IPS DF 4.7 (cell line): Measurements from ENCODE around the gene CABLES1.

Experiments
- DNase-seq: peaks from one replicate; pipeline ENCODE4 v3.0.0-alpha.2; 2013; ENCODE audit warnings: low spot score; ENCODE audit errors: extremely low read depth

The CABLES1 gene

GRCh38 chr18:23193742-23194141 is 58.5 kb downstream of the CABLES1 start:
- DNase-seq: no peak

GRCh38 chr18:23194155-23194996 is 59.1 kb downstream of the CABLES1 start:
- DNase-seq: no peak

GRCh38 chr18:23194997-23195957 is 60.0 kb downstream of the CABLES1 start:
- DNase-seq: no peak

GRCh38 chr18:23196119-23197007 is 61.1 kb downstream of the CABLES1 start:
- DNase-seq: no peak

- DNase-seq: no peak
Observed at GRCh38 chr18:23198217-23198845, 63.0 kb downstream of the CABLES1 start.

- DNase-seq: no peak
Observed at GRCh38 chr18:23200756-23201155, 65.5 kb downstream of the CABLES1 start.

GRCh38 chr18:23201741-23202140 is 66.5 kb downstream of the CABLES1 start:
- no peak for DNase-seq

- DNase-seq: no peak
Observed at GRCh38 chr18:23203891-23204432, 68.7 kb downstream of the CABLES1 start.

- DNase-seq: no peak
Observed at GRCh38 chr18:23204589-23205235, 69.4 kb downstream of the CABLES1 start.

- DNase-seq: no peak
Observed at GRCh38 chr18:23205980-23206379, 70.7 kb downstream of the CABLES1 start.

- DNase-seq: peak; percentile 30
Observed at GRCh38 chr18:23207191-23207955, 72.1 kb downstream of the CABLES1 start.

GRCh38 chr18:23207994-23208393 is 72.7 kb downstream of the CABLES1 start:
- DNase-seq: no peak

- DNase-seq: no peak
Observed at GRCh38 chr18:23208600-23208999, 73.3 kb downstream of the CABLES1 start.

GRCh38 chr18:23209031-23209430 is 73.7 kb downstream of the CABLES1 start:
- DNase-seq: no peak

- no peak for DNase-seq
Observed at GRCh38 chr18:23209796-23210195, 74.5 kb downstream of the CABLES1 start.

GRCh38 chr18:23210526-23210925 is 75.2 kb downstream of the CABLES1 start:
- no peak for DNase-seq

GRCh38 chr18:23211146-23211545 is 75.9 kb downstream of the CABLES1 start:
- DNase-seq: no peak

- DNase-seq: no peak
Observed at GRCh38 chr18:23212161-23212560, 76.9 kb downstream of the CABLES1 start.

GRCh38 chr18:23213200-23213599 is 77.9 kb downstream of the CABLES1 start:
- DNase-seq: no peak
